Duodenal mucosa (tissue), 2 donors: ENCODE data around the gene CCDC124.

Source experiments
- H3K27ac ChIP-seq: one replicate; pipeline ENCODE4 v1.7.0; 2013; ENCODE audit warnings: low read depth, low read length
- H3K27me3 ChIP-seq, 2 donors: one replicate each; pipeline ENCODE4 v1.7.0; 2013; ENCODE audit warnings: low read length in 2 of 2, control low read depth in 1 of 2; ENCODE audit not compliant: insufficient read depth in 2 of 2, control insufficient read depth in 1 of 2
- H3K36me3 ChIP-seq, 2 donors: one replicate each; pipeline ENCODE4 v1.7.0; 2013; ENCODE audit warnings: low read length in 2 of 2, control low read depth in 1 of 2; ENCODE audit not compliant: insufficient read depth in 2 of 2, control insufficient read depth in 1 of 2
- H3K4me1 ChIP-seq, 2 donors: one replicate each; pipeline ENCODE4 v1.7.0; 2013; ENCODE audit warnings: low read length in 2 of 2, control low read depth in 1 of 2; ENCODE audit not compliant: insufficient read depth in 2 of 2, control insufficient read depth in 1 of 2
- H3K4me3 ChIP-seq, 2 donors: one replicate each; pipeline ENCODE4 v1.7.0; 2013; ENCODE audit warnings: low read length in 2 of 2, low read depth in 1 of 2
- H3K9ac ChIP-seq, 2 donors: one replicate each; pipeline ENCODE4 v1.7.0; 2013; ENCODE audit warnings: low read length in 2 of 2, low read depth in 1 of 2
- H3K9me3 ChIP-seq, 2 donors: one replicate each; pipeline ENCODE4 v1.7.0; 2013; ENCODE audit warnings: low read length in 2 of 2, control low read depth in 1 of 2; ENCODE audit not compliant: control insufficient read depth in 1 of 2

CCDC124 gene

GRCh38 chr19:17933414-17934129 is 757 bp downstream of the CCDC124 start:
- Histone ChIP-seq H3K4me3 (peak overlapping the region; percentile 83 to 93), H3K4me1 (peaks cover 7 to 20% of the 10 kb centered on the region in 2 donors)

GRCh38 chr19:17936379-17936778 is 3.6 kb downstream of the CCDC124 start:
- no peak overlapping the region for H3K4me3 ChIP-seq
- H3K9me3 ChIP-seq = no peaks in the 10 kb centered on the region
- no peak overlapping the region for H3K9ac ChIP-seq
- peaks cover 0 to 8% of the 10 kb centered on the region in 2 donors for H3K36me3 ChIP-seq
- H3K27me3 ChIP-seq = peaks cover 4 to 6% of the 10 kb centered on the region in 2 donors
- H3K4me1 ChIP-seq = peaks cover 7 to 20% of the 10 kb centered on the region in 2 donors
- H3K27ac ChIP-seq = no peak overlapping the region

More at GRCh38 chr19:17933414-17934129, 757 bp downstream of the CCDC124 start:
- Histone ChIP-seq H3K27me3 (peaks cover 4 to 6% of the 10 kb centered on the region in 2 donors), H3K27ac (no peak overlapping the region), H3K9ac (peak overlapping the region; percentile 91), H3K36me3 (peaks cover 0 to 8% of the 10 kb centered on the region in 2 donors), H3K9me3 (no peaks in the 10 kb centered on the region)

- peaks cover 0 to 8% of the 10 kb centered on the region in 2 donors for H3K36me3 ChIP-seq
- H3K4me1 ChIP-seq = peaks cover 7 to 11% of the 10 kb centered on the region in 2 donors
- no peaks in the 10 kb centered on the region for H3K27me3 ChIP-seq
- no peaks in the 10 kb centered on the region for H3K9me3 ChIP-seq
- H3K27ac ChIP-seq = no peak overlapping the region
- H3K9ac ChIP-seq = no peak overlapping the region
- no peak overlapping the region for H3K4me3 ChIP-seq
These were observed 4.6 kb downstream of the CCDC124 start for GRCh38 chr19:17937371-17937900.

GRCh38 chr19:17938092-17938845 is 5.5 kb downstream of the CCDC124 start:
- Histone ChIP-seq H3K9ac (no peak overlapping the region), H3K27me3 (no peaks in the 10 kb centered on the region), H3K4me1 (peaks cover 7% of the 10 kb centered on the region in 2 donors), H3K9me3 (no peaks in the 10 kb centered on the region), H3K27ac (no peak overlapping the region), H3K4me3 (no peak overlapping the region), H3K36me3 (peaks cover 0 to 8% of the 10 kb centered on the region in 2 donors)

GRCh38 chr19:17942181-17942580 is 9.4 kb downstream of the CCDC124 start:
- Histone ChIP-seq H3K27ac (no peak overlapping the region), H3K4me3 (no peak overlapping the region), H3K9ac (no peak overlapping the region), H3K4me1 (peaks cover 2% of the 10 kb centered on the region in 2 donors), H3K36me3 (peaks cover 0 to 2% of the 10 kb centered on the region in 2 donors), H3K9me3 (no peaks in the 10 kb centered on the region), H3K27me3 (no peaks in the 10 kb centered on the region)

- Histone ChIP-seq H3K36me3 (no peaks in the 10 kb centered on the region), H3K9ac (no peak overlapping the region), H3K27ac (no peak overlapping the region), H3K27me3 (no peaks in the 10 kb centered on the region), H3K4me3 (no peak overlapping the region), H3K9me3 (no peaks in the 10 kb centered on the region), H3K4me1 (peaks cover 5% of the 10 kb centered on the region in 2 donors)
These were observed 9.9 kb downstream of the CCDC124 start for GRCh38 chr19:17942582-17943273.

- Histone ChIP-seq H3K27ac (no peak overlapping the region), H3K36me3 (no peaks in the 10 kb centered on the region), H3K9me3 (no peaks in the 10 kb centered on the region), H3K4me1 (peaks cover 5% of the 10 kb centered on the region in 2 donors), H3K4me3 (no peak overlapping the region), H3K9ac (no peak overlapping the region), H3K27me3 (peaks cover 0 to under 1% of the 10 kb centered on the region in 2 donors)
These were observed 10.7 kb downstream of the CCDC124 start for GRCh38 chr19:17943274-17944221.

- Histone ChIP-seq H3K36me3 (no peaks in the 10 kb centered on the region), H3K27ac (no peak overlapping the region), H3K9ac (no peak overlapping the region), H3K9me3 (no peaks in the 10 kb centered on the region), H3K4me3 (no peak overlapping the region), H3K4me1 (peaks cover 5 to 8% of the 10 kb centered on the region in 2 donors), H3K27me3 (peaks cover 3 to 8% of the 10 kb centered on the region in 2 donors)
These were observed 11.5 kb downstream of the CCDC124 start for GRCh38 chr19:17944301-17944700.
